ENCODE data around the gene ETS1.

ETS1 gene

GRCh38 chr11:128624269-128625175 is 37.2 kb upstream of the ETS1 start:
- Mint-ChIP-seq H3K4me3 (peak overlapping the region; percentile 62), H3K4me1 (ENCODE audit: low read depth) (peaks cover 100% of the 10 kb centered on the region), H3K27ac (peak overlapping the region; percentile 97), H3K27me3 (no peaks in the 10 kb centered on the region), H3K9me3 (no peaks in the 10 kb centered on the region), H3K36me3 (ENCODE audit: low read depth) (no peaks in the 10 kb centered on the region)

- Mint-ChIP-seq H3K9me3 (no peaks in the 10 kb centered on the region), H3K27ac (peak overlapping the region; percentile 97), H3K4me1 (ENCODE audit: low read depth) (peaks cover 98% of the 10 kb centered on the region), H3K4me3 (no peak overlapping the region), H3K27me3 (no peaks in the 10 kb centered on the region), H3K36me3 (ENCODE audit: low read depth) (no peaks in the 10 kb centered on the region)
Measured at GRCh38 chr11:128623091-128623490, 35.7 kb upstream of the ETS1 start.

GRCh38 chr11:128621601-128622501 is 34.5 kb upstream of the ETS1 start:
- no peak overlapping the region for H3K27ac Mint-ChIP-seq
- H3K27me3 Mint-ChIP-seq, result no peaks in the 10 kb centered on the region
- peaks cover 85% of the 10 kb centered on the region for H3K4me1 Mint-ChIP-seq (ENCODE audit: low read depth)
- no peaks in the 10 kb centered on the region for H3K36me3 Mint-ChIP-seq (ENCODE audit: low read depth)
- no peaks in the 10 kb centered on the region for H3K9me3 Mint-ChIP-seq
- no peak overlapping the region for H3K4me3 Mint-ChIP-seq

- no peaks in the 10 kb centered on the region for H3K9me3 Mint-ChIP-seq
- no peaks in the 10 kb centered on the region for H3K27me3 Mint-ChIP-seq
- H3K4me3 Mint-ChIP-seq, result no peak overlapping the region
- peaks cover 72% of the 10 kb centered on the region for H3K4me1 Mint-ChIP-seq (ENCODE audit: low read depth)
- peak overlapping the region; percentile 32 for H3K27ac Mint-ChIP-seq
- H3K36me3 Mint-ChIP-seq (ENCODE audit: low read depth), result no peaks in the 10 kb centered on the region
Measured at GRCh38 chr11:128620309-128621100, 33.1 kb upstream of the ETS1 start.

- H3K9me3 Mint-ChIP-seq, result no peaks in the 10 kb centered on the region
- peak overlapping the region; percentile 32 for H3K27ac Mint-ChIP-seq
- no peak overlapping the region for H3K4me3 Mint-ChIP-seq
- H3K27me3 Mint-ChIP-seq, result no peaks in the 10 kb centered on the region
- H3K36me3 Mint-ChIP-seq (ENCODE audit: low read depth), result no peaks in the 10 kb centered on the region
- peaks cover 64% of the 10 kb centered on the region for H3K4me1 Mint-ChIP-seq (ENCODE audit: low read depth)
Measured at GRCh38 chr11:128619540-128620308, 32.4 kb upstream of the ETS1 start.

- Mint-ChIP-seq H3K36me3 (ENCODE audit: low read depth) (no peaks in the 10 kb centered on the region), H3K27ac (peak overlapping the region; percentile 2), H3K9me3 (no peaks in the 10 kb centered on the region), H3K4me1 (ENCODE audit: low read depth) (peaks cover 61% of the 10 kb centered on the region), H3K27me3 (no peaks in the 10 kb centered on the region), H3K4me3 (no peak overlapping the region)
Measured at GRCh38 chr11:128619007-128619406, 31.6 kb upstream of the ETS1 start.

GRCh38 chr11:128618603-128619002 is 31.2 kb upstream of the ETS1 start:
- Mint-ChIP-seq H3K36me3 (ENCODE audit: low read depth) (no peaks in the 10 kb centered on the region), H3K4me3 (no peak overlapping the region), H3K4me1 (ENCODE audit: low read depth) (peaks cover 57% of the 10 kb centered on the region), H3K27ac (peak overlapping the region; percentile 2), H3K9me3 (no peaks in the 10 kb centered on the region), H3K27me3 (no peaks in the 10 kb centered on the region)

- no peak overlapping the region for H3K27ac Mint-ChIP-seq
- no peaks in the 10 kb centered on the region for H3K27me3 Mint-ChIP-seq
- peaks cover 52% of the 10 kb centered on the region for H3K4me1 Mint-ChIP-seq (ENCODE audit: low read depth)
- H3K36me3 Mint-ChIP-seq (ENCODE audit: low read depth), result no peaks in the 10 kb centered on the region
- H3K9me3 Mint-ChIP-seq, result no peaks in the 10 kb centered on the region
- H3K4me3 Mint-ChIP-seq, result no peak overlapping the region
Measured at GRCh38 chr11:128616161-128616560, 28.8 kb upstream of the ETS1 start.

GRCh38 chr11:128615612-128616011 is 28.3 kb upstream of the ETS1 start:
- peaks cover 52% of the 10 kb centered on the region for H3K4me1 Mint-ChIP-seq (ENCODE audit: low read depth)
- H3K4me3 Mint-ChIP-seq, result no peak overlapping the region
- H3K9me3 Mint-ChIP-seq, result no peaks in the 10 kb centered on the region
- no peaks in the 10 kb centered on the region for H3K36me3 Mint-ChIP-seq (ENCODE audit: low read depth)
- no peaks in the 10 kb centered on the region for H3K27me3 Mint-ChIP-seq
- no peak overlapping the region for H3K27ac Mint-ChIP-seq

GRCh38 chr11:128615076-128615475 is 27.7 kb upstream of the ETS1 start:
- H3K4me1 Mint-ChIP-seq (ENCODE audit: low read depth), result peaks cover 52% of the 10 kb centered on the region
- no peaks in the 10 kb centered on the region for H3K9me3 Mint-ChIP-seq

GRCh38 chr11:128614026-128614425 is 26.7 kb upstream of the ETS1 start:
- Mint-ChIP-seq H3K27me3 (no peaks in the 10 kb centered on the region), H3K36me3 (ENCODE audit: low read depth) (no peaks in the 10 kb centered on the region), H3K27ac (peak overlapping the region; percentile 12), H3K4me1 (ENCODE audit: low read depth) (peaks cover 52% of the 10 kb centered on the region), H3K9me3 (no peaks in the 10 kb centered on the region), H3K4me3 (no peak overlapping the region)

More at GRCh38 chr11:128615076-128615475, 27.7 kb upstream of the ETS1 start:
- Mint-ChIP-seq H3K27me3 (no peaks in the 10 kb centered on the region), H3K36me3 (ENCODE audit: low read depth) (no peaks in the 10 kb centered on the region), H3K27ac (no peak overlapping the region), H3K4me3 (no peak overlapping the region)

- Mint-ChIP-seq H3K4me3 (no peak overlapping the region), H3K27ac (peak overlapping the region; percentile 12), H3K4me1 (ENCODE audit: low read depth) (peaks cover 52% of the 10 kb centered on the region)
Measured at GRCh38 chr11:128613300-128613995, 26.1 kb upstream of the ETS1 start.

GRCh38 chr11:128610721-128611617 is 23.6 kb upstream of the ETS1 start:
- Mint-ChIP-seq H3K36me3 (ENCODE audit: low read depth) (no peaks in the 10 kb centered on the region), H3K4me1 (ENCODE audit: low read depth) (peaks cover 67% of the 10 kb centered on the region), H3K4me3 (peak overlapping the region; percentile 69), H3K9me3 (no peaks in the 10 kb centered on the region), H3K27ac (peak overlapping the region; percentile 93), H3K27me3 (no peaks in the 10 kb centered on the region)

More at GRCh38 chr11:128613300-128613995, 26.1 kb upstream of the ETS1 start:
- Mint-ChIP-seq H3K9me3 (no peaks in the 10 kb centered on the region), H3K36me3 (ENCODE audit: low read depth) (no peaks in the 10 kb centered on the region), H3K27me3 (no peaks in the 10 kb centered on the region)
